H1 (cell line): ENCODE data around the gene WDR31. TPM values are rescaled to one million over a fixed set of nuclear protein-coding genes. Genes with fewer than 3 reads are reported as not detected.

Experiments
- CTCF ChIA-PET: fragments of 300-600 bp; sonication (Branson Sonifier 250); formaldehyde crosslinking; loops from one replicate; lab custom pipeline; 2021; ENCODE audit not compliant: partially characterized antibody; lab: Charles Lee
- POLR2A ChIA-PET: fragments of 300-600 bp; sonication (Branson Sonifier 250); formaldehyde crosslinking; loops from one replicate; lab custom pipeline; 2021; ENCODE audit warnings: inconsistent platforms; ENCODE audit not compliant: partially characterized antibody; lab: Charles Lee
- DNase-seq, 2 experiments: peaks; one replicate each; pipeline versions ENCODE4 v3.0.0 to v3.0.0-alpha.2; 2010 to 2022; ENCODE audit warnings: low spot score in 2 of 2, low read depth in 1 of 2, mixed read lengths in 1 of 2
- FAIRE-seq: peaks from 2 replicates; lab custom pipeline; 2011; peaks lifted over from hg19 to GRCh38; lab: Jason Lieb, UNC
- H2AFZ ChIP-seq: 2 replicates; pipeline ENCODE4 v1.8.1; 2012; ENCODE audit warnings: low read length, inconsistent platforms
- H2AK5ac ChIP-seq: 2 replicates; pipeline ENCODE4 v1.6.1; 2013; ENCODE audit warnings: low read depth, low read length
- H2BK120ac ChIP-seq: replicated peaks from 2 replicates; pipeline ENCODE3; 2013; ENCODE audit warnings: low read depth, low read length, inconsistent platforms
- H2BK12ac ChIP-seq: 2 replicates; pipeline ENCODE4 v1.6.1; 2013; ENCODE audit warnings: low read depth, low read length
- H2BK15ac ChIP-seq: 2 replicates; pipeline ENCODE4 v1.6.1; 2013; ENCODE audit warnings: low read length
- H2BK20ac ChIP-seq: 2 replicates; pipeline ENCODE4 v1.6.1; 2013; ENCODE audit warnings: low read length
- H2BK5ac ChIP-seq: 2 replicates; pipeline ENCODE4 v1.6.1; 2013; ENCODE audit warnings: low read depth, low read length
- H3K14ac ChIP-seq: 2 replicates; pipeline ENCODE4 v1.6.1; 2013; ENCODE audit warnings: inconsistent platforms; ENCODE audit not compliant: insufficient read length
- H3K18ac ChIP-seq: 2 replicates; pipeline ENCODE4 v1.6.1; 2013; ENCODE audit warnings: low read length; ENCODE audit errors: extremely low read depth
- H3K23ac ChIP-seq: 2 replicates; pipeline ENCODE4 v1.6.1; 2013; ENCODE audit warnings: inconsistent platforms; ENCODE audit not compliant: insufficient read length
- H3K23me2 ChIP-seq: 2 replicates; pipeline ENCODE4 v1.6.1; 2013; ENCODE audit warnings: low read depth, low read length
- H3K27ac ChIP-seq: 2 replicates; pipeline ENCODE4 v1.6.1; 2011; ENCODE audit warnings: low read depth, low read length, inconsistent platforms
- H3K27me3 ChIP-seq, 4 experiments: replicated peaks in 1 of 4; 1 replicate in 1 of 4; 2 replicates in 3 of 4; pipeline versions ENCODE4 v1.6.1 to v1.8.1; 2011 to 2013; ENCODE audit warnings: low read length in 3 of 4, mild to moderate bottlenecking in 3 of 4, inconsistent platforms in 2 of 4, mixed read lengths in 2 of 4, moderate library complexity in 1 of 4; ENCODE audit not compliant: control insufficient read depth in 3 of 4, insufficient read depth in 3 of 4; ENCODE audit errors: extremely low read depth in 1 of 4
- H3K36me3 ChIP-seq, 4 experiments: 2 replicates each; pipeline versions ENCODE4 v1.6.1 to v1.8.1; 2011 to 2013; ENCODE audit warnings: mild to moderate bottlenecking in 4 of 4, low read length in 3 of 4, moderate library complexity in 2 of 4, control low read depth in 1 of 4, inconsistent platforms in 1 of 4; ENCODE audit not compliant: insufficient read depth in 4 of 4, control insufficient read depth in 2 of 4
- H3K4ac ChIP-seq: replicated peaks from 2 replicates; pipeline ENCODE3; 2013; ENCODE audit warnings: low read length, low read depth, mixed read lengths, inconsistent platforms; ENCODE audit not compliant: insufficient read length
- H3K4me1 ChIP-seq, 4 experiments: replicated peaks in 1 of 4; 1 replicate in 1 of 4; 2 replicates in 3 of 4; pipeline versions ENCODE4 v1.6.1 to v1.8.1; 2011 to 2013; ENCODE audit warnings: low read length in 3 of 4, inconsistent platforms in 2 of 4, mixed read lengths in 1 of 4; ENCODE audit not compliant: insufficient read depth in 4 of 4, control insufficient read depth in 3 of 4
- H3K4me2 ChIP-seq, 2 experiments: 2 replicates each; pipeline versions ENCODE4 v1.6.1 to v1.8.1; 2011 to 2013; ENCODE audit warnings: low read depth in 2 of 2, low read length in 2 of 2, control low read depth in 1 of 2, inconsistent platforms in 1 of 2, mild to moderate bottlenecking in 1 of 2; ENCODE audit not compliant: insufficient read depth in 1 of 2
- H3K4me3 ChIP-seq, 4 experiments: fragments of 200-600, 300-600 bp in 1 of 4; sonication (generic), shearing (Covaris generic), sonication (Bioruptor Twin) in 1 of 4; 2 replicates each; pipeline versions ENCODE4 v1.5.1 to v1.8.1; 2011 to 2016; ENCODE audit warnings: low read length in 4 of 4, low read depth in 3 of 4, control low read depth in 2 of 4, inconsistent platforms in 2 of 4, mild to moderate bottlenecking in 2 of 4, mixed read lengths in 1 of 4, moderate library complexity in 1 of 4; ENCODE audit not compliant: insufficient read depth in 2 of 4; ENCODE audit errors: extremely low read depth in 1 of 4
- H3K56ac ChIP-seq: replicated peaks from 2 replicates; pipeline ENCODE3; 2013; ENCODE audit warnings: low read depth, mild to moderate bottlenecking, mixed read lengths, low read length, inconsistent platforms; ENCODE audit not compliant: insufficient read length
- H3K79me1 ChIP-seq: 2 replicates; pipeline ENCODE4 v1.6.1; 2013; ENCODE audit warnings: low read depth, low read length, control low read depth
- H3K79me2 ChIP-seq, 2 experiments: 2 replicates each; pipeline versions ENCODE4 v1.6.1 to v1.8.1; 2012 to 2013; ENCODE audit warnings: low read length in 2 of 2, mild to moderate bottlenecking in 2 of 2, inconsistent platforms in 1 of 2; ENCODE audit not compliant: insufficient read depth in 2 of 2, control insufficient read depth in 1 of 2
- H3K9ac ChIP-seq, 4 experiments: replicated peaks in 1 of 4; 1 replicate in 1 of 4; 2 replicates in 3 of 4; pipeline versions ENCODE4 v1.6.1 to v1.8.1; 2011 to 2013; ENCODE audit warnings: low read depth in 3 of 4, low read length in 3 of 4, control low read depth in 2 of 4, mild to moderate bottlenecking in 2 of 4, moderate library complexity in 2 of 4, inconsistent platforms in 1 of 4; ENCODE audit errors: extremely low read depth in 1 of 4
- H3K9me3 ChIP-seq, 2 experiments: 2 replicates each; pipeline versions ENCODE4 v1.6.1 to v1.8.1; 2012 to 2013; ENCODE audit warnings: mild to moderate bottlenecking in 2 of 2, moderate library complexity in 2 of 2, control low read depth in 1 of 2, inconsistent platforms in 1 of 2, low read depth in 1 of 2, low read length in 1 of 2, mixed read lengths in 1 of 2; ENCODE audit not compliant: insufficient read depth in 2 of 2
- H4K20me1 ChIP-seq, 2 experiments: replicated peaks in 1 of 2; 2 replicates each; pipeline versions ENCODE3 to v1.8.1; 2011 to 2013; ENCODE audit warnings: inconsistent platforms in 2 of 2, low read length in 2 of 2, mild to moderate bottlenecking in 1 of 2; ENCODE audit not compliant: insufficient read depth in 2 of 2, control insufficient read depth in 1 of 2
- H4K5ac ChIP-seq: 2 replicates; pipeline ENCODE4 v1.6.1; 2013; ENCODE audit warnings: low read length, low read depth, mixed read lengths, inconsistent platforms; ENCODE audit not compliant: insufficient read length
- H4K8ac ChIP-seq: 2 replicates; pipeline ENCODE4 v1.8.0; 2013; ENCODE audit warnings: mild to moderate bottlenecking, moderate library complexity, low read length, inconsistent platforms; ENCODE audit not compliant: insufficient read depth; ENCODE audit errors: extremely low read depth
- H4K91ac ChIP-seq: replicated peaks from 2 replicates; pipeline ENCODE3; 2013; ENCODE audit warnings: low read length, mixed read lengths, inconsistent platforms; ENCODE audit not compliant: insufficient read length
- BACH1 ChIP-seq: IDR thresholded peaks from 2 replicates; pipeline ENCODE4 v1.6.1; 2012; ENCODE audit warnings: low read length, improper control_type of control experiment
- CEBPB ChIP-seq: IDR thresholded peaks from 2 replicates; pipeline ENCODE4 v1.6.1; 2012; ENCODE audit warnings: low read depth, low read length
- WGBS, 2 experiments: shearing (Covaris generic) in 1 of 2; methylation state at CpG; one replicate each; pipeline versions ENCODE4 v1.1.6 to v1.1.7; 2013 to 2015; ENCODE audit warnings: low lambda C conversion rate in 2 of 2, mixed read lengths in 2 of 2, inconsistent platforms in 1 of 2, low coverage in 1 of 2, missing lambda C conversion rate in 1 of 2; ENCODE audit not compliant: insufficient replicate concordance in 2 of 2, insufficient coverage in 1 of 2, insufficient read length in 1 of 2; ENCODE audit errors: extremely low coverage in 1 of 2, missing lambda C conversion rate in 1 of 2; 5-methylcytosine and 5-hydroxymethylcytosine counted together
- polyA plus RNA-seq, 7 experiments: library from polyadenylated mRNA; depleted of rRNA in 3 of 7; stranded (reverse) in 5 of 7; unstranded in 2 of 7; fragments of >200 nt in 5 of 7; fragments of 200-250 nt in 2 of 7; gene quantifications; 1 replicate in 5 of 7; 2 replicates in 1 of 7; 4 replicates in 1 of 7; pipeline versions ENCODE4 v1.2.1 to v1.2.3, GENCODE V29; 2011 to 2013; ENCODE audit warnings: missing spikeins in 2 of 7, mixed read lengths in 2 of 7
- total RNA-seq: library from RNA; stranded (reverse); fragmentation: NEBNext Ultra II Directional; extraction: Animal tissue kit (Norgen Biotek cat#: 25700); gene quantifications from 2 replicates; pipeline ENCODE4 v1.2.1, GENCODE V29; 2021
- TF ChIP-seq, protein P1 (sequence below): IDR thresholded peaks from 2 replicates; pipeline ENCODE4 v1.6.1; 2011; ENCODE audit warnings: low read length, improper control_type of control experiment

The WDR31 gene
- total and polyA plus RNA-seq, 2 of the 8 experiments (the other 6 are each of a cell fraction or from before 2014, with no cell fraction given) = 0.27 to 0.28 TPM

DNA sequence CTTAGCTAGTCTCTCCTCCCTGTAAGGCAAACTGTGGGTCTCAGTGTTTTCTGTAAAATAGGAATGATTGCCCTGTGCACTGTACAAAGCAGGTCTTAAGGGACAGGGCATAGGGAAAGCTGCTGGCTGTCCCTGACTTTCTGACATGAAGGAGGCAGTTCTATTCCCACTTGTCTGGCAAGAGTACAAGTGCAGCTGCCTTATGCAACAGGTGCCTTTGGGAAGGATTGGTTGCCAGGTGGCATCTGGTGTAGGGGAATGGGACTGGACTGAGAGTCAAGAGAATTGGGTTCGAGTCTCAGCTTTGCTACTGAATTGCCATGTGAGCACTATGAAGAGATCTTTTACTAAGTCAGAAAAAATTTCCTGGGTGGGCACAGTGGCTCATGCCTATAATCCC, 19.3 kb upstream of the WDR31 start:
- no peak overlapping the region for H3K27ac ChIP-seq
- H3K36me3 ChIP-seq = no peaks in the 10 kb centered on the region
- 87% methylated on average over 1 of the region's 1 CpG; no CpG with 5 or more reads in 1 of the 2 experiments for WGBS, 2 experiments
- H3K79me2 ChIP-seq = no peaks in the 10 kb centered on the region
- H2AK5ac ChIP-seq = no peak overlapping the region
- no peak overlapping the region for H3K18ac ChIP-seq
- H2AFZ ChIP-seq = no peak overlapping the region
- H4K91ac ChIP-seq = no peak overlapping the region
- H2BK120ac ChIP-seq = no peak overlapping the region
- no peaks in the 10 kb centered on the region; a peak in 1 of 7 replicates for H3K4me1 ChIP-seq
- no peak overlapping the region for H3K9ac ChIP-seq
- FAIRE-seq (no peak), DNase-seq (no peak)
- no peak overlapping the region for H3K14ac ChIP-seq
- H4K20me1 ChIP-seq = peaks cover 0 to 2% of the 10 kb centered on the region in 2 experiments
- no peak overlapping the region for H3K4me3 ChIP-seq
- H2BK5ac ChIP-seq = no peak overlapping the region
- 0 out of 2 replicates have a peak overlapping the region, but pooled peaks have one; percentile 61 for H2BK15ac ChIP-seq
- H2BK20ac ChIP-seq = no peak overlapping the region
- no peaks in the 10 kb centered on the region for H3K23me2 ChIP-seq
- no peak overlapping the region for H3K56ac ChIP-seq
- H3K9me3 ChIP-seq = no peaks in the 10 kb centered on the region
- no peak overlapping the region for H4K5ac ChIP-seq
- no peak overlapping the region for H3K23ac ChIP-seq
- H2BK12ac ChIP-seq = no peak overlapping the region
- no peak overlapping the region for H4K8ac ChIP-seq
- no peak overlapping the region for H3K4ac ChIP-seq
- ChIA-PET CTCF (interaction anchor here (1.0 to 1.5 kb wide), 4 partner anchors 9 to 296 kb away, joined by 3 to 5 read pairs (median 3); partner anchors contain the start of gene BSPRY), POLR2A (interaction anchor here (1.0 kb wide), 1 partner anchor 9 kb away, joined by 4 read pairs; no protein-coding TSS in a partner anchor)
- H3K27me3 ChIP-seq = no peaks in the 10 kb centered on the region
- no peaks in the 10 kb centered on the region; the same call in 1 of the 2 replicates for H3K79me1 ChIP-seq
- H3K4me2 ChIP-seq = no peak overlapping the region
- TF ChIP-seq CEBPB (no peak), BACH1 (no peak)
- TF ChIP-seq, protein P1, sequence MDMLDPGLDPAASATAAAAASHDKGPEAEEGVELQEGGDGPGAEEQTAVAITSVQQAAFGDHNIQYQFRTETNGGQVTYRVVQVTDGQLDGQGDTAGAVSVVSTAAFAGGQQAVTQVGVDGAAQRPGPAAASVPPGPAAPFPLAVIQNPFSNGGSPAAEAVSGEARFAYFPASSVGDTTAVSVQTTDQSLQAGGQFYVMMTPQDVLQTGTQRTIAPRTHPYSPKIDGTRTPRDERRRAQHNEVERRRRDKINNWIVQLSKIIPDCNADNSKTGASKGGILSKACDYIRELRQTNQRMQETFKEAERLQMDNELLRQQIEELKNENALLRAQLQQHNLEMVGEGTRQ = no peak
